HepG2 (cell line): ENCODE data around the gene NRAP. TPM values are rescaled to one million over a fixed set of nuclear protein-coding genes. Genes with fewer than 3 reads are reported as not detected.

ENCODE experiments used
- ATAC-seq: fragments of 200-7000 bp; cut with Tn5 transposase; 3 replicates; pipeline ENCODE4 v1.9.1; 2020; ENCODE audit warnings: mild to moderate bottlenecking, moderate library complexity
- BruUV-seq: library from RNA; stranded (reverse); fragments of 400-500 nt; replicated peaks from 2 replicates; lab custom pipeline; 2021; lab: Mats Ljungman, UMichigan
- CTCF ChIA-PET: fragments of 300-600 bp; formaldehyde crosslinking; extraction: SDS; loops from one replicate; lab custom pipeline; 2021; ENCODE audit warnings: low total read pairs, inconsistent platforms, low intra/inter-chr PET ratio; lab: Yijun Ruan, JAX
- POLR2A ChIA-PET: fragments of 350-600 bp; sonication (Branson Sonifier 250); formaldehyde crosslinking; loops from one replicate; lab custom pipeline; 2020; ENCODE audit warnings: antibody characterized with exemption, inconsistent platforms; lab: Yijun Ruan, JAX
- DNase-seq: peaks from one replicate; pipeline ENCODE4 v3.0.0-alpha.2; 2015; ENCODE audit warnings: low spot score
- FAIRE-seq: peaks from 3 replicates; lab custom pipeline; 2011; peaks lifted over from hg19 to GRCh38; lab: Jason Lieb, UNC
- H2AFZ ChIP-seq: one replicate; pipeline ENCODE4 v1.6.1; 2011; ENCODE audit warnings: low read length, inconsistent platforms
- H3K27ac ChIP-seq: fragments of 300-600 bp; 3 replicates; pipeline ENCODE4 v1.8.0; 2011; ENCODE audit warnings: mixed run types, mild to moderate bottlenecking, mixed read lengths, low read length, inconsistent platforms; ENCODE audit not compliant: insufficient read depth; ENCODE audit errors: extremely low read length
- H3K27me3 ChIP-seq, 2 experiments: fragments of 200-600 bp in 1 of 2; 2 replicates in 1 of 2; 3 replicates in 1 of 2; pipeline versions ENCODE4 v1.6.0 to v1.8.0; 2011; ENCODE audit warnings: low read length in 2 of 2, mild to moderate bottlenecking in 2 of 2, moderate library complexity in 2 of 2, inconsistent platforms in 1 of 2; ENCODE audit not compliant: insufficient read depth in 2 of 2, control insufficient read depth in 1 of 2
- H3K36me3 ChIP-seq, 2 experiments: fragments of 200-600 bp in 1 of 2; replicated peaks in 1 of 2; 2 replicates in 1 of 2; 3 replicates in 1 of 2; pipeline versions ENCODE4 v1.5.1 to v1.8.0; 2011; ENCODE audit warnings: low read length in 2 of 2, inconsistent platforms in 1 of 2; ENCODE audit not compliant: insufficient read depth in 2 of 2, control insufficient read depth in 1 of 2
- H3K4me1 ChIP-seq: 2 replicates; pipeline ENCODE4 v1.5.1; 2012; ENCODE audit warnings: low read length, inconsistent platforms; ENCODE audit not compliant: insufficient read depth
- H3K4me2 ChIP-seq: 2 replicates; pipeline ENCODE4 v1.6.0; 2011; ENCODE audit warnings: low read depth, low read length, inconsistent platforms
- H3K4me3 ChIP-seq, 3 experiments: fragments of 200-600 bp in 1 of 3; sonication (generic), shearing (Covaris generic) in 1 of 3; replicated peaks in 1 of 3; 2 replicates each; pipeline ENCODE4 v1.5.1; 2011 to 2016; ENCODE audit warnings: low read length in 3 of 3, inconsistent platforms in 2 of 3, low read depth in 2 of 3, mild to moderate bottlenecking in 2 of 3, control low read depth in 1 of 3, mixed read lengths in 1 of 3; ENCODE audit not compliant: insufficient read depth in 1 of 3
- H3K79me2 ChIP-seq: one replicate; pipeline ENCODE4 v1.6.1; 2011; ENCODE audit warnings: low read length, inconsistent platforms; ENCODE audit not compliant: insufficient read depth
- H3K9ac ChIP-seq: 2 replicates; pipeline ENCODE4 v1.6.0; 2011; ENCODE audit warnings: mild to moderate bottlenecking, low read depth, low read length, inconsistent platforms; ENCODE audit not compliant: insufficient read depth
- H3K9me3 ChIP-seq: 2 replicates; pipeline ENCODE4 v1.5.1; 2012; ENCODE audit warnings: mild to moderate bottlenecking, low read length
- H4K20me1 ChIP-seq: 2 replicates; pipeline ENCODE4 v1.6.0; 2011; ENCODE audit warnings: inconsistent platforms, mild to moderate bottlenecking, low read length, moderate library complexity; ENCODE audit not compliant: insufficient read depth
- HOXD1 ChIP-seq: sonication (generic); formaldehyde crosslinking; IDR thresholded peaks from 2 replicates; pipeline ENCODE4 v1.5.0; 2020; ENCODE audit warnings: missing genetic modification reagents
- NPAS2 ChIP-seq: sonication (generic); formaldehyde crosslinking; IDR thresholded peaks from 2 replicates; pipeline ENCODE4 v1.8.0; 2022; ENCODE audit warnings: mild to moderate bottlenecking, missing genetic modification reagents, borderline replicate concordance
- NR1H2 ChIP-seq: sonication (generic); formaldehyde crosslinking; IDR thresholded peaks from 2 replicates; pipeline ENCODE4 v1.8.1; 2022; ENCODE audit warnings: low read depth, missing genetic modification reagents, borderline replicate concordance
- PAWR ChIP-seq: sonication (generic); formaldehyde crosslinking; IDR thresholded peaks from 2 replicates; pipeline ENCODE4 v1.4.0; 2020; ENCODE audit warnings: missing genetic modification reagents, mild to moderate bottlenecking, borderline replicate concordance
- SRSF4 ChIP-seq: fragments of 200-400 bp; formaldehyde crosslinking; IDR thresholded peaks from one replicate; pipeline ENCODE4 v1.6.1; 2018; ENCODE audit warnings: mild to moderate bottlenecking, low read depth, low read length, moderate library complexity; ENCODE audit not compliant: poor library complexity, severe bottlenecking
- WGBS: methylation state at CpG from one replicate; pipeline ENCODE4 v1.1.6; 2017; ENCODE audit warnings: low lambda C conversion rate; 5-methylcytosine and 5-hydroxymethylcytosine counted together
- in situ Hi-C: cut with HindIII; loops from 2 replicates; pipeline ENCODE4 v1.10.0; 2017; ENCODE audit warnings: low pct_unique_long_range_greater_than_20kb; ENCODE audit not compliant: extremely low pct_ligation_motif_present
- intact Hi-C: fragments of 100-400 bp; cut with micrococcal nuclease; formaldehyde crosslinking; loops from one replicate; pipeline ENCODE4 v1.10.0; 2022; ENCODE audit not compliant: unreplicated experiment
- polyA plus RNA-seq, 8 experiments: library from polyadenylated mRNA; depleted of rRNA in 3 of 8; stranded (reverse) in 7 of 8; unstranded in 1 of 8; fragments of >200 nt; fragmentation: Illumina TruSeq in 4 of 8; extraction: Trizol in 4 of 8; gene quantifications; 2 replicates each; pipeline versions ENCODE4 v1.2.1 to v1.2.3, GENCODE V29; 2011 to 2016; ENCODE audit warnings: low read depth in 4 of 8, missing spikeins in 1 of 8, mixed read lengths in 1 of 8; ENCODE audit not compliant: insufficient read depth in 1 of 8
- total RNA-seq, 5 experiments: library from RNA; depleted of rRNA; stranded (reverse); fragments of >200 nt; fragmentation: Illumina TruSeq; extraction: Trizol; gene quantifications; 2 replicates each; pipeline ENCODE4 v1.2.3, GENCODE V29; 2016; ENCODE audit warnings: low read depth in 1 of 5
- TF ChIP-seq, protein P1 (sequence below): sonication (generic); formaldehyde crosslinking; IDR thresholded peaks from 2 replicates; pipeline ENCODE4 v1.9.0; 2021; ENCODE audit warnings: missing genetic modification reagents, borderline replicate concordance
- TF ChIP-seq, protein P2 (sequence below): sonication (generic); formaldehyde crosslinking; IDR thresholded peaks from 2 replicates; pipeline ENCODE4 v1.4.0; 2020; ENCODE audit warnings: mild to moderate bottlenecking, low read depth, missing genetic modification reagents
- TF ChIP-seq, protein P3 (sequence below): sonication (generic); formaldehyde crosslinking; IDR thresholded peaks from 2 replicates; pipeline ENCODE4 v1.8.1; 2023; ENCODE audit warnings: mild to moderate bottlenecking, missing genetic modification reagents, borderline replicate concordance
- TF ChIP-seq, protein P4 (sequence below), 2 experiments: sonication (generic) in 1 of 2; formaldehyde crosslinking in 1 of 2; IDR thresholded peaks; 2 replicates each; pipeline versions ENCODE4 v1.4.0 to v1.6.1; 2016 to 2020; ENCODE audit warnings: borderline replicate concordance in 1 of 2, low read depth in 1 of 2, mild to moderate bottlenecking in 1 of 2, missing genetic modification reagents in 1 of 2

The NRAP gene
- total and polyA plus RNA-seq, 2 of the 13 experiments (the other 11 are each of a cell fraction or from before 2014, with no cell fraction given) = not detected

DNA sequence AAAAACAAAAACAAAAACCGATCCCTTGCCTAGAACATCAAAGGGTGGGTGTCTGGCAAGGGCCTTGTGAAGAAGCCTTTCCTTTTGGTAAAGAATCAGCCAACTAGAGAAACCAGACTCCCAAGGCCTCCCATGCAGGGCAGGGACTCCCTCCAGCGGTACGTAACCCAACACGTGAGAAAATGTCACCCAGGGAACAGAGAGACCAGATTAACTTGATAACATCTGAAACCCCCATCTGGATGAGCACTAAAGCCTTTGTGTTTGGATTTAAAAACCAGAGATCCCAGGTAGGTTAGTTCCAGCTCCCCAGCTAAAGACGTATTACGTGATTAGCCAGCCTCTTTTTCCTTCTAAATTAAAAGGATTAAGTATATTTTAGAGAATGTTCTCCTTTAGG, 114.0 kb downstream of the NRAP start:
- Histone ChIP-seq H3K27ac (no peak overlapping the region), H2AFZ (no peak overlapping the region)
- CTCF ChIA-PET = no interaction called here

More for the DNA sequence above, 114.0 kb downstream of the NRAP start:
- no peak overlapping the region for H3K4me3 ChIP-seq
- H3K27me3 ChIP-seq = peaks cover 0 to 2% of the 10 kb centered on the region in 2 experiments; a peak in 1 of 5 replicates
- no peak for ATAC-seq
- DNase-seq = no peak
- no peak for FAIRE-seq
- H3K9ac ChIP-seq = no peak overlapping the region
- 73% methylated on average over 6 of the region's 6 CpGs for WGBS
- H3K9me3 ChIP-seq = no peaks in the 10 kb centered on the region
- H3K4me1 ChIP-seq = peaks cover 21% of the 10 kb centered on the region
- H4K20me1 ChIP-seq = no peaks in the 10 kb centered on the region
- H3K79me2 ChIP-seq = no peaks in the 10 kb centered on the region
- H3K4me2 ChIP-seq = no peak overlapping the region
- intact Hi-C loops = no loop called here
- TF ChIP-seq PAWR (no peak), NPAS2 (CRISPR knock-in tag) (no peak), NR1H2 (CRISPR knock-in tag) (no peak), HOXD1 (CRISPR knock-in tag) (no peak), SRSF4 (no peak)
- TF ChIP-seq, protein P1, sequence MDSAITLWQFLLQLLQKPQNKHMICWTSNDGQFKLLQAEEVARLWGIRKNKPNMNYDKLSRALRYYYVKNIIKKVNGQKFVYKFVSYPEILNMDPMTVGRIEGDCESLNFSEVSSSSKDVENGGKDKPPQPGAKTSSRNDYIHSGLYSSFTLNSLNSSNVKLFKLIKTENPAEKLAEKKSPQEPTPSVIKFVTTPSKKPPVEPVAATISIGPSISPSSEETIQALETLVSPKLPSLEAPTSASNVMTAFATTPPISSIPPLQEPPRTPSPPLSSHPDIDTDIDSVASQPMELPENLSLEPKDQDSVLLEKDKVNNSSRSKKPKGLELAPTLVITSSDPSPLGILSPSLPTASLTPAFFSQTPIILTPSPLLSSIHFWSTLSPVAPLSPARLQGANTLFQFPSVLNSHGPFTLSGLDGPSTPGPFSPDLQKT (CRISPR knock-in tag) = no peak
- TF ChIP-seq, protein P2, sequence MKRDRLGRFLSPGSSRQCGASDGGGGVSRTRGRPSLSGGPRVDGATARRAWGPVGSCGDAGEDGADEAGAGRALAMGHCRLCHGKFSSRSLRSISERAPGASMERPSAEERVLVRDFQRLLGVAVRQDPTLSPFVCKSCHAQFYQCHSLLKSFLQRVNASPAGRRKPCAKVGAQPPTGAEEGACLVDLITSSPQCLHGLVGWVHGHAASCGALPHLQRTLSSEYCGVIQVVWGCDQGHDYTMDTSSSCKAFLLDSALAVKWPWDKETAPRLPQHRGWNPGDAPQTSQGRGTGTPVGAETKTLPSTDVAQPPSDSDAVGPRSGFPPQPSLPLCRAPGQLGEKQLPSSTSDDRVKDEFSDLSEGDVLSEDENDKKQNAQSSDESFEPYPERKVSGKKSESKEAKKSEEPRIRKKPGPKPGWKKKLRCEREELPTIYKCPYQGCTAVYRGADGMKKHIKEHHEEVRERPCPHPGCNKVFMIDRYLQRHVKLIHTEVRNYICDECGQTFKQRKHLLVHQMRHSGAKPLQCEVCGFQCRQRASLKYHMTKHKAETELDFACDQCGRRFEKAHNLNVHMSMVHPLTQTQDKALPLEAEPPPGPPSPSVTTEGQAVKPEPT = no peak
- TF ChIP-seq, protein P3, sequence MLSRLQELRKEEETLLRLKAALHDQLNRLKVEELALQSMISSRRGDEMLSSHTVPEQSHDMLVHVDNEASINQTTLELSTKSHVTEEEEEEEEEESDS (CRISPR knock-in tag) = no peak
- TF ChIP-seq, protein P4, sequence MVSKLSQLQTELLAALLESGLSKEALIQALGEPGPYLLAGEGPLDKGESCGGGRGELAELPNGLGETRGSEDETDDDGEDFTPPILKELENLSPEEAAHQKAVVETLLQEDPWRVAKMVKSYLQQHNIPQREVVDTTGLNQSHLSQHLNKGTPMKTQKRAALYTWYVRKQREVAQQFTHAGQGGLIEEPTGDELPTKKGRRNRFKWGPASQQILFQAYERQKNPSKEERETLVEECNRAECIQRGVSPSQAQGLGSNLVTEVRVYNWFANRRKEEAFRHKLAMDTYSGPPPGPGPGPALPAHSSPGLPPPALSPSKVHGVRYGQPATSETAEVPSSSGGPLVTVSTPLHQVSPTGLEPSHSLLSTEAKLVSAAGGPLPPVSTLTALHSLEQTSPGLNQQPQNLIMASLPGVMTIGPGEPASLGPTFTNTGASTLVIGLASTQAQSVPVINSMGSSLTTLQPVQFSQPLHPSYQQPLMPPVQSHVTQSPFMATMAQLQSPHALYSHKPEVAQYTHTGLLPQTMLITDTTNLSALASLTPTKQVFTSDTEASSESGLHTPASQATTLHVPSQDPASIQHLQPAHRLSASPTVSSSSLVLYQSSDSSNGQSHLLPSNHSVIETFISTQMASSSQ (IDR thresholded peaks at IDR 0.05; ENCODE audit: low read depth) = no peak
- TF ChIP-seq, protein P4 (CRISPR knock-in tag; IDR thresholded peaks at IDR 0.05; ENCODE audit: borderline replicate concordance) = no peak
- H3K36me3 ChIP-seq = no peaks in the 10 kb centered on the region
- in situ Hi-C loops = no loop called here
- POLR2A ChIA-PET = no interaction called here
- BruUV-seq = no TSS peak
